GM19023 (cell line): ENCODE data around the gene UNCX.

Experiments
- ATAC-seq: cut with Tn5 transposase; IDR thresholded peaks from one replicate; pipeline ENCODE4 v1.9.1; 2021; ENCODE audit warnings: mild to moderate bottlenecking, moderate library complexity; ENCODE audit not compliant: unreplicated experiment

The UNCX gene

DNA sequence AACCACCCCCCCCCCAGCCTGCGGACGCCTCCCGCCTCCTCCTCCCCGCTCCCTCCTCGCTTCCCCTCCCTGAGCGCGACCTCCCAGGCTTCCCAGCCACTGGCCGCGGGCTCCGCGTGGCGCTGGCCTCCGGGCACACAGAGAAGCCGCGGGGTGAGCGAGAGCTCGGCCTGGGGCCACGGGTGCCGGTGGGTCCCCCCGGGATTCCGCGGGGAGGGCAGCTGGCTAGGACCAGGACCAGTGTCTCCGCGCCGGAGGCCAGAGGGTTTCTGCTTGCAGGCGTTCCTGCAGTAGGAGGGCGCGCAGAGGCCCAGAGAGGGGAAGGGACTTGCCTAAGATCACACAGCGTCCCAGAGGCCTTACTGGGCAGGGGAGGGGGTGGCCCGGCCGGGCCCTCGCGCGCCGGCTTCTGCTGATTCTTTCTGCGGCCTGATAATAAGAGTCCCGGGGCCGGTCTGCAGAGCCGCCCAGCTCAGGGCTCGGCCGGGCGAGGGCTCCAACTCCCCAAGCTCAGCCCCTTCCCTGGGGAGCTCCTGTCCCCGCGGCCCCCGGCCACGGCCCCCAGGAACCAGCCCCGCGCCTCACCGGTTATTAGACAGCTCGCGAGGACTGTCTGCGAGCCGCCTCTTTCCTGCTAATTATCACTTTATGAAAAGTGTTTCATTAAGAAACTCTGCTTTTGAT, 10.1 kb downstream of the UNCX start:
- ATAC-seq, result no peak

DNA sequence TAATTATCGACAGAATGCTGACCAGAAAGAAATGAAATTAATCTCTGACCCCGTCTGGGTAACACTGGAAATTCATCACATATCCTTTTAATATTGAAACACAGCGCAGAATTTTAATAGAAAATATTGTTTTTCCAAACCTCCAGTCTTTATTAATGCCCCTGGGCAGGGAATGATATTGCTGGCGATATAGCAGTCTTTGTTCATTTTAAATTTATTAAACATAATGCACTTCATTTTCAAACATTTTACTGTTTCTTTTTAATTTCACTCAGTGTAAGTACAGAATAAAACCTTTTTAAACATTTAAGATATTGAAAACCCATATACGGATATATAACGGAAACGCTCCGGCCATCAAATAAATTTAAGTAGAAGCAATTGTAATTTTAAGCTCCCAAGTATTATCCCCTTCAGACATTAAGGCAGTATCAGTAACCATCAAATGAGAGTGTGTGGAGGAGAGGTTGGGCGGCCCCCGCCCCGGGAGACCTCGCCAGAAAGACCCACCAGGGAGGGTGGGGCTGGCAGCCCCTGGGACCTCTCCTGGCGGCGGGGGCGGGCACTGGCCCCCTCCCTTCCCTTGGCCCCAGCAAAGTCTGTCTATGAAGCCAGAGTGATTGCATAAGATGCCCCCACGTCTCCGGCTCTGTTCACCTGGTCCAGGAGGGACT, 10.8 kb downstream of the UNCX start:
- no peak for ATAC-seq

DNA sequence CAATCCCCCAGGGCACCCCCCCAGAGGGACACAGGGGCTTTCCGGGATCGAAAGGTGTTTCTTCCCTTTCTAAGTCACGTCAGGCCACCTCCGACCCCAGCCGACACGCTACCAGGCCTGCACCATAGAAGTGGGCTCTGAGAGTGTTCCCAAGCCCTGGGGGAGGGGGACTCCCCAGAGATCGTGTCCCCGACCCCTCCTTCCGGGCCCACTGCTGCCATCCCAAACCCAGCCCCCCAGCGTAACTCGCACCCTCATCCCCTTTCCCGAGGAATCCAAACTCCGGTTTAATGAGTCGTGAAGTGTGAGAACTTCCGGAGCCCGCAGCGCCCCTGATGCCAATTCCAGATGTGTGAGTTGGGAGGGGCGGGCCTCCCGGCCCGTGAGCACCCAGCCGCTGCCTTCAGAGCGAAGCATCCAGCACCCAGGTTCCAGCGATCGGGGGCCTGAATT, 11.3 kb downstream of the UNCX start:
- ATAC-seq, result no peak

DNA sequence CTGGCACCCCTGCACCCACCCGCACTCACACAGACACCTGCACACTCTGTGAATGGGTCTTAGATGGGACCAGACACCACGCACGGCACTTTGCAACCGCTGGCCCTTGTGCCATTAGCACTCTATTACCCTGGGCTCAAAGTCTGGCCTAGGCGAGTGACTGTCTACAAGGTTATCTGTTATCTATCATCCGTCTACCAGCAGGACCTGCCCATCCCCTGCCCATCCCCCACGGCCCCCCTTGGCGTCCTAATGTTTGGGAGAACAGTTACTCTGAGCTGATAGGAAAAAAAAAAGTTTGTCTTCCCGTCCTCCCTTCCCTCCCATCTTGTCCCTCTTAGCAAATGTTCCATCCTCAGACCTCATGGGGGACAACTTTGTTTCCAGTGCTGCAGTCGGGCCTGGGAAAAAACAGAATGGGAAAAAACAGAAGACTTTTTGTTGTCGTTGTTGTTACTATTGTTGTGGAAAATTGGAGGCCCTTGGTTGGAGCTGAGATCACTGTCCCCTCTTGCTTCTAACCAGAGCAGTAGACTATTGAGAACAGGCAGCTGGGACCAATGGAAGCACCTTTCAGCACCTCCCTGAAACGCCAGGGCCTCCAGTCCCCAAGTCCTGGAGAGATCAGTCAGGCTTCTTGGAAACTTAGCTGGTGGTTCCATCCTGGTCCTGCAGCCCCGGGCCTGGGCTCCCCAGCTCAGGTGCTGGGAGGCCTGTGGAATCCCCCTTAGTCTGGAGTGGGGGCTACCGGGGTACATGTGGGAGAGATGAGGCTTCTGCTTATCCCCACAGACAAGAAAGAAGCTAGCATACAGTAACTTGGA, 12.2 kb downstream of the UNCX start:
- ATAC-seq, result no peak

DNA sequence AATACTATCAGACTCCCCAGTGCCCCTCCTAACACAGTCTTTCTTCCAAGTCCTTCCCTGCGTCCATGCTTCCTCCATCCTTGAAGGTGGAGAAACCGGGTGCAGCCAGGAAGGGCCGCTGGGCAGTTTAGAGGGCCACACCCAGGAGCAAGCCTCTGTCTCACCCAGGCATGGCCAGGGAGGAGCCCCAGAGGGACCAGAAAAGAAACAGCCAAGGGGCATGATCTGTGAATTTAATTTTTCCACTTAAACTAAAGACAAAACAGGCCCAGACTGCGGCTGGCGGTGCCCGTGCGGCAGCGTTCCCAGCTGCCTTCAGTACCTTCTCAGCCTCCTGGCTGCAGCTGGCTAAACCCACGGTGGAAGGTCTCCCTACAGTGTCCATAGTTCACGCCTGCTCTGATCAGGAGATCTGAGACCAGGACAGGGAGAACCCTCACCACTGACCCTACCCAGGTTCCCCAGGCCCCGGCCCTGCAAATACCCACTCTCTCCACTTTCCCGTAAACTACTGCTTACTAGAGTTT, 12.9 kb downstream of the UNCX start:
- ATAC-seq, result no peak

DNA sequence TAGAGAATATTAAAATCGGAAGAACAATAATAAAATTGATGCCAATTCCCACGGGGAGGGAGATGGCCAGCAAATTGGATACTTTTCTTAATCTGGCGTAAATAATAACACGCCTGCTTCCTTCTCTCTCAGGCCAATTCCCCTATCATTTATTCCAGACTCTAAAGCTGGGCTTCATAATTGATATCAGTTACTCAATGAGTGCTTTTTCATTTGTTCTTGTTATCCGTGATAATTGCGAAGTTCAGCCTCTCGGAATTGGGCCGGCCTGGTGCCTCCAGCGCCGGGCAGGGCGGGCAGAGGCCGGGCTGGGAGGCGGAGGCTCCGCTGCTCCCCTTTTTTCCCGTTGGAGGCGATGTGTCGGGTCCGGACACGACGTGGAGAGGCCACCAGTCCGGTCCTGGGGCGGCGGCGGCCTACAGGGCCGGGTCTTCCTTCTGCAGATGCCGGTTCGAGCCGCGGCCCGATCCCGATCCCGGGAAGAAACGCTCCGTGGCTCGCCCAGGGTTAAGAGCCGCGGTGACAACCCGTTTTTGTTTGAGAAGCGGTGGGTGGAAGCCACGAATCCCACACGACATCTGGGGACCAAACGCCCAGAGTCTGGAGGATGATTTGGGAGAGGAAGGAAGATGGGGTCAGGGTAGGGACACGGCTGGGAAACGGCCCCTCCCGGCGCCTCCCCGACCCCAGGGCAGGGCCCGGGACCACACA, 13.6 kb downstream of the UNCX start:
- no peak for ATAC-seq

DNA sequence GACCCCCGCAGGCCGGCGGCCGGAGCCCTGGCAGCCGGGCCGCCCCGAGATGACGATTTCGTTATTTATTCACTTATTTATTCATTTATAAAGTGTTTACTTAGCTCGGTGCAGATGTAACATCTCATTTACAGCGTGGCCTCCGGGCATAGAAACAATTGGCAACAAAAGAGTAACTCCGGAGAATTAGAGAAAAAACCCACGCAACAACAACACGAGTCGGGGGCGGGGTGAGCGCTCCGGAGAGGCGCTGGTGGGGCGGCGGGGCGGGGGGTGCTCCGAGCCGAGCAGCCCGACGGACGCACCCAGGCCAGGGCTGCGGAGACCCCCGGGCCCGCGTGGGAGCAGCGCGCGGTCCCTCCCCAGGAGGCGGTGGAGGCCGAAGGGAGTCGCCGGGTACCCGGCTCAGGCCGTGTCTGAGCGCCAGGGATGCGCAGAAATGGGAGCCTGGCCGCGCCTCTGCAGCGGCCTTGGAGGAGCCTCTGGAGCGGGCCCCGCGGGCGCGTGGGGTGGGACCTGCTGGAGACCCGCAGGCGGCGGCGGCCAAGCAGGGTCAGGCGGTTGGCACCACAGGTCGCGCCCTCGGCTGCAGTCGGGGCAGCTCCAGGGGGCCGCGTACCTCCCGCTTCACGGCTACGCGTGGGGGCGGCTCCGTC, 14.3 kb downstream of the UNCX start:
- ATAC-seq, result no peak

DNA sequence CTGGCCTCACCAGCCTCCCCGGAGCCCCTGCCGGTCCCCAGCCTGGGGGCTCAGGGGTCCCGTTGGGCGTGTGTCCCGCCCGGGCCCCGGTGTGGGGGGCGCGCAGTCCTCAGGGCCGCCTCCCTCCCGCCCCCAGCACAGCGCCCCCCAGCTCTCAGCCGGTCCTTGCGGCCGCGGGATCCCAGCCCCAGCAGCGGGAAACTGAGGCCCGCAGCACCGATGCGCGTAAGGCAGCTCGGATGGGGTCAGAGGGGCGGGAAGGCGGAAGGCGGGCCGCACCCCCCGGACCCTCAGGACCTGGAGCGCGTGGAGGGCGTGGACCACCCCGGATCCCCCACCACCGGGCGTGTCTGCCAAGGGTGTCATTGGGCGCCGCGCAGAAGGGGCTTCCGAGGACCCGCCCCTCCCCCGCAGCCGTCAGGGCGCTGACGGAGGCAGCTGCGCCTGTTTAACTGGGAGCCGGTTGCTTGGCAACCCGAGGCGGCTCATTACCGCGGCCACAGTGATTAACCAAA, 14.9 kb downstream of the UNCX start:
- ATAC-seq, result no peak

DNA sequence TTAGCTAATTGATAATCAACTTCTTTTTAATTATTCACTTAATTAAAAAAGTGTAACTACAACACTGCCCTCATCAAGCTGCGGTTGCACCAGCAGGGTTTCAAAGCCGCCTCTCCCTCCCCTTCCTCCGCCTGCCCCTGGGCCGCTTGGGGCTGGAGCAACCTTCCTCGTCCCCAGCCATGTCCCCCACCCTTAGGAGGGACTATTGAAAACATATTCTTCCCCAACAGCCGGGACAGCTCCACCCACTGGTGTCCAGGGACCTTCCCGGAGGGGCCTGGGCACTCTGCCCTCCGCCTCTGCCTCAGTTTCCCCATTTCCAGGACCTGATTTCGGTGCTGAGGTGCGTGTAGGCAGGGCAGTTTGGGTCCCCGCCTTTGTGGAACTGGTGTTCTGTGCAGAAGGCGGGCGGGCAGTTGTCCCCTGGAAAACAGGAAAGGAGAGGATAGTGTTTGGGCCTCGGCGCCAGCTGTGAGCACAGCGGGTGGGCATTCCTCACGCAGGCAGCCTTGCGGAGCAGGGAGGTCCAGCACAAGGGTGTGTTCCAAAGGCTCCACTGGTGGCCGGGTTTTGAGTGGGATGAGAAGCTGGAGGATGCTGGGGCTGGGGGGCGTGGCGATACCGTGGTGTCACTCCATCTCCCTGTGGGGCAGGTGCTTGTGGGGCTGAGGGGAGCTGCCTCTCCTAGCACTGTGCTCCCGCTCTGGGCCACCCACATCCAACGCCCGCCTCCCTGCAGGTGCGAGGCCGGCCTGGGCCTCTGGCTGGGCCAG, 15.7 kb downstream of the UNCX start:
- no peak for ATAC-seq

DNA sequence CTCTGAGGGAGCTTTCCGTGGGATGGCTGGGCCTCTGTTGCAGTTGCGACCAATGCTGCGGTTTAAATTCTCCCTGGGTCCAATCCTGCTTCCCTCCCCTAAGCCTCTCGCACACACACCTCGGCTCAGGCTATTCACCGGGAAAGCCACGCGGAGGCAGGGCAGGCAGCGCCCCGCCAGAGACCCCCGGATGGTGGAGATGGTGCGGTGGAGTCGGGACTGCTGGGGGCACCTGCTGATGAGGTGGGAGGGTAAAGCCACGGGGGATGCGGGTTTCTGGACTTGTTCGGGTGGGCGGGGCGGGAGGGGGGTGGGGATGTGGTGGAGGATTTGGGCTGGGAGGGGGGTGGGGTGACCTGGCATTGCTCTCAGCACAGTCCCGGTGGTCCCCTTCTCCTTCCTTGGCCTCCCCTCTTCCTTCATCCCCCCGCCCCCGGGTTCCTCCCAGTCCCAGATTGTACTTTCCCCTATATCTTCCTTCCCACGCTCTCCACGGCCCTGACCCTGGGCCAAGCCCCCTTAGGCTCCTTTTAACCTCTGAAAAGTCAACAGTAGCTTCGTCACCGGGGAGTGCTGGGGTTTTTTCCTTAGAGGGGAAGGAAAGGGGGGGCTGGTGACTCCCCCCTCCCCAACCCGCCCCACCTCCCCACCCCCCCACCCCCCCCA, 16.4 kb downstream of the UNCX start:
- ATAC-seq, result no peak

DNA sequence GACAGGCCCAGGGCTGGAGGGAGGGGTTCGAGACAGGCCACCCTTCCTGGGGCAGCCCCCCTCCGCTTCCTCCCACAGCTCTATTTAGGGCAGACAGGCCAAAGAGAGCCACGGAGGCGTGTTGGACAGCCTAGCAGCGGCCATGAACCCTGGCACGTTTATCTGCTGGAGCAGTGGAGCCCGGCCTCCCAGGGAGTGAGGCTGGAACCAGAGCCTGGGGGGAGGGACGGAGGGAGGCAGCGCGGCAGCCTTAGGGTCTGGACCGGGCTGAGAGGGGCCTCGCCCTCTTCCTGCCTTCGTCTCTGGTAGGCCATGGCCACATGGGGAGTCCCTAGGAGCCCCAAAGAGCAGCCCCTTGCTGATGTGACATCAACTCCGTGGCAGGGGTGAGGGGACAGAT, 17.1 kb downstream of the UNCX start:
- ATAC-seq, result no peak

DNA sequence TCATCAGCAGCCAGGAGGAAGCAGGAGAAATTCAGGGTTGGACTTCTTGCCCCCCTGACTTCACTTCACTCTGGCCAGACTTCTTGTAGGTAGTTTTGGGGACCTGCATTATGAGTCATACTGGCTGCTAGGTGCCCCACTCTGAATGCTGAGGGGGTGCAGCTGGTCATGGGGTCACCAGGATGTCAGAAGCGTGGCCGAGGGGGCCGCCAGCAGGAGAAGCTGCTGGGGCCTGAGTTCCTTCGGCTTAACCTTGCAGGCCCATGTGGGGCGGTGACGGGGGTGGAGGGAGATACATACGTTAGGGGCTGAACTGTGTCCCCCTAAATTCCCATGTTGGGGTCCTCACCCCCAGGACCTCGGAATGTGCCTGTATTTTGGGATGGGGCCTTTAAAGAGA, 18.2 kb downstream of the UNCX start:
- ATAC-seq, result no peak

DNA sequence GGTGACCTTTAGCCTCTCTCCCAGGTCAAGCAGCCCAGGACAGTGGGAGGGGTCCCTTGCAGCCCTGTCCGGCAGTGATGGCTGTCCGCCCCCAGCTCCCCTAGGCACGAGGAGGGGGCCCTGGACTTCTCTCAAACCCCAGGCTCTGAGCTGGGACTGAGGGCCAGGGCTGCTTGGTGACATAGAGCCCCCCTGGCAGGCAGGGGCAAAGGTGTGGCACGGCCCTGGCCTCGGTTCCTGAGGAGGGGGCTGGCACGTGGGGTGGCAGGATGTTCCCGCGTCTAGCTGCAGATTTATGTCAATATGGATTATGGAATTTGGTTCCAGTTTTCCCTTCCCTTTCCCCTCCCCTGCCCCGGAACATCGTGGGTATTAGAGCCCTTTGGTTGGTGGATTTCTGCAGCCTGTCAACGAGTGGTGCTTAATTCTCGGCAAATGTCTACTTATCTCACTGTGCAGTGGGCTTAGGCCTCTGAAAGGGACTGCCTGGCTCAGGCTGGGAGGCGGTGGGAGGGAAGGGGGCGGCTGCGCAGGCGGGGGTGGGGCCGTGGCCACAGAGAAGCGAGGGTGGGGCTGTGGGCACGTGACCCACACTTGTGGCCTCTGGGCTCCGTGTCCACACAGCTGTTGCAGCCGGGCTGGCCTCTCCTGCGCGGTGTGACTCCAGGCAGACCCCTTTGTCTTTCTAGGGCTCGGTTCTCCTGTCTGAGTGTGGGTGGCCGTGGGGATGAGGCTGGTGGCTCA, 19.3 kb downstream of the UNCX start:
- no peak for ATAC-seq

DNA sequence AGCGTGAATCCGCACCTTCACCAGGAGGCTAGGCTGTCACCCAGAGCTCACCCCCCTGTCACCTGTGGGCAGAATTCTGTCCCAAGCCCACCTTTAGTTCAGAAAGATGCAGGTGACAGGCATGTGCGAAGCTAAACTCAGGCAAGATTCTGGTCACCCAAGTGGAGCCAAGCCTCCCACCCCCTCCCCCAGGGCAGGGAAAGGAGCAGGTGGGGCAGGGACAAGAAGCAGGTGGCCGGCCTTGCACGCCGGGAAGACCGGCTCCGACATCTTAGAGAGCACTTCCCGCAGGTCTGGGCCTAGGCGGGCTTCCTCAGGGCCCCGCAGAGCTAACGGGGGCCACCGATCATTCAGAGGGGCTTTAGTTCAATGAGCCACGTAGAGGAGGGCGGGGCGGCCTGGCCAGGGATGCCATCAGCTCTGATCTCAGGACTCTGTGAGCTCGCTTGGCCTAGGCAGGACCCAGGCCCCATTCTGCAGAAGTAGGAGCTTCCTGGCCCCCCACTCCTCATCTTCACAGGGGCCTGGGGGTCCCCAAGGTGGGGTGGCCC, 19.9 kb downstream of the UNCX start:
- ATAC-seq, result no peak

DNA sequence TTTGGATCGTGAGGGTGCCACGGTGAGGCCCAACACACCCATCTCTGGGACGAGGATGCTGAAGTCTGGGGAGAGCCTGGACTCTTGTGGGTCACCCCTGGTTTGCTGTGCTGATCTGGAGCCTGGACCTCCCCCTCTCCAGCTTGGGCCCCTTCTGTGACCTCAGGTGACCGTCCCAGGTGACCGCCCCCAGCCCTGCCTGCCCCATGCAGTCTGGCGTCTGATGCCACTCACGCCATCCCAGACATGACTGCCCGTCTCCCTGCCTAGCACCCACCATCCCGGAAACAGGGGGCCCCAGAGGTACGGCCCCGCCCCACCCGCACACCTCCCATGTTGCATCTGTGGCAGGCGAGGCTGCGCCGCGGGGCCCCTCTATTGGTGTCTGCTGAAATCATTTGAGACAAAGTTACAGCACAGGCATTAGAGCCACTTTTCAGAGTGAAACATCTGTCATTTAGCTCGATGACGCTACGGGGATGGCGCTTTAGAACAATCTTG, 21.1 kb downstream of the UNCX start:
- ATAC-seq, result no peak

DNA sequence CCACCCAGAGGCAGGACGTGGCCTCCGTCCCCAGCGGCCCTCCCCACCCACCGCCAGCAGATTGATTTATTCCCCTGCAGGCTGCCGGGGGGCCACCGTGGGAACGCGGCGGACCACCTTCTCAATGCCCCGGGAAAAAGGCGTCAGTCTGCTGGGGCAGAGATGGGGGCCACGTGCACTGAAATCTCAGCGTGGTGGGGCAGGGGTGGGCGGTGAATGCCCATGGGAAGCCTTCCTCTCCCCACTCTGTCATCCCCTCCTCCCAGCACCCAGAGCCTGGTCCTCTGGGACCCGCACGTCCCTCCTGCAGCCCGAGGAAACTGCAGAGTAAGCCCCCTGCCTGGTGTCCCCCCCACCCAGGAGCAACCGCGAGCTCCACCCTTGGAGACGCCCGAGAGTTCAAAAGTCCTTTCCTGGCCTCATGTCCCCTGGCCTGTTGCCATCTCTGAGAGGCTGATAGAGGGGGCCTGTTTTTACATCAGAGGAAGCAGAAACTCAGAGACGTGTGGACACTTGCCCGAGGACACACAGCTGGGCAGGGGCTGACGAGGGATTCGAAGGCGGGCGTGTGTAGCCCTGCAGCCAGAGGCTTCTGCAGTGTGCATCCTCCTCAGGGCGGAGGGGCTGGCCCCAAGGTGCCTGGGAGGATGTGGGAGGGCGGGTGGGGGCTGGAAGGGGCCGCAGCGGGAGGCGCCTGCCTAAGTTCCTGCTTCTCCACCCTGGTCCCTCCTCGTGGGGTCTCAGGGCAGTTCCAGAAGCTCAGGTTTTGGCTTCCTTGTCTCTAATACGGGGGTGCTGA, 21.8 kb downstream of the UNCX start:
- no peak for ATAC-seq
